Smooth muscle cell (in vitro differentiated cells): Measurements from ENCODE around the gene ADCY6. TPM values are rescaled to one million over a fixed set of nuclear protein-coding genes. Genes with fewer than 3 reads are reported as not detected.

ENCODE experiments used
- DNase-seq: peaks from one replicate; lab custom pipeline; 2025; ENCODE audit not compliant: unreplicated experiment; lab: John Stamatoyannopoulos, UW
- H2AFZ ChIP-seq: fragments of 200-600 bp; sonication (generic); 2 replicates; pipeline ENCODE4 v1.6.0; 2016; ENCODE audit warnings: antibody characterized with exemption, low read depth, mild to moderate bottlenecking
- H3F3A ChIP-seq: fragments of 200-600 bp; sonication (generic); 2 replicates; pipeline ENCODE4 v1.6.0; 2017; ENCODE audit warnings: antibody characterized with exemption, low read depth
- H3K27ac ChIP-seq: fragments of 200-600 bp; sonication (generic); 2 replicates; pipeline ENCODE4 v1.5.1; 2016; ENCODE audit warnings: low read depth, mild to moderate bottlenecking
- H3K27me3 ChIP-seq: fragments of 200-600 bp; sonication (generic); 2 replicates; pipeline ENCODE4 v1.6.1; 2016; ENCODE audit warnings: low read depth, mild to moderate bottlenecking
- H3K36me3 ChIP-seq: fragments of 200-600 bp; sonication (generic); 2 replicates; pipeline ENCODE4 v1.5.1; 2016; ENCODE audit warnings: low read depth
- H3K4me1 ChIP-seq: fragments of 200-600 bp; sonication (generic); 2 replicates; pipeline ENCODE4 v1.5.1; 2016; ENCODE audit warnings: low read depth
- H3K4me2 ChIP-seq: fragments of 200-600 bp; sonication (generic); 2 replicates; pipeline ENCODE4 v1.6.0; 2016; ENCODE audit warnings: mild to moderate bottlenecking
- H3K4me3 ChIP-seq: fragments of 200-600 bp; sonication (generic); 2 replicates; pipeline ENCODE4 v1.5.1; 2016; ENCODE audit warnings: mild to moderate bottlenecking
- H3K79me2 ChIP-seq: fragments of 200-600 bp; sonication (generic); 2 replicates; pipeline ENCODE4 v1.6.0; 2016; ENCODE audit warnings: low read depth, mild to moderate bottlenecking
- H3K9ac ChIP-seq: fragments of 200-600 bp; sonication (generic); 2 replicates; pipeline ENCODE4 v1.6.0; 2016; ENCODE audit warnings: low read depth
- H3K9me3 ChIP-seq: fragments of 200-600 bp; sonication (generic); replicated peaks from 2 replicates; pipeline ENCODE4 v1.5.1; 2016; ENCODE audit warnings: low read depth
- H4K20me1 ChIP-seq: fragments of 200-600 bp; sonication (generic); 2 replicates; pipeline ENCODE4 v1.6.0; 2016; ENCODE audit warnings: low read depth
- WGBS: methylation state at CpG from one replicate; pipeline ENCODE4 v1.1.7; 2016; ENCODE audit warnings: low lambda C conversion rate; 5-methylcytosine and 5-hydroxymethylcytosine counted together
- polyA plus RNA-seq: library from polyadenylated mRNA; unstranded; fragments of >200 nt; fragmentation: Nextera tagmentation; extraction: Ambion mirVana; gene quantifications from 2 replicates; pipeline ENCODE4 v1.2.1, GENCODE V29; 2016
- total RNA-seq: library from RNA; depleted of rRNA; stranded (reverse); fragments of >200 nt; gene quantifications from 2 replicates; pipeline ENCODE4 v1.2.3, GENCODE V29; 2014
- TF ChIP-seq, protein P1 (sequence below): fragments of 200-600 bp; sonication (generic); IDR thresholded peaks from 2 replicates; pipeline ENCODE4 v1.5.1; 2017; ENCODE audit warnings: borderline replicate concordance, mild to moderate bottlenecking, antibody characterized with exemption; ENCODE audit not compliant: insufficient read depth, poor library complexity, severe bottlenecking

ADCY6 gene
- total and polyA plus RNA-seq, 2 experiments from 2014 or later: 21.5 to 23.4 TPM

DNA sequence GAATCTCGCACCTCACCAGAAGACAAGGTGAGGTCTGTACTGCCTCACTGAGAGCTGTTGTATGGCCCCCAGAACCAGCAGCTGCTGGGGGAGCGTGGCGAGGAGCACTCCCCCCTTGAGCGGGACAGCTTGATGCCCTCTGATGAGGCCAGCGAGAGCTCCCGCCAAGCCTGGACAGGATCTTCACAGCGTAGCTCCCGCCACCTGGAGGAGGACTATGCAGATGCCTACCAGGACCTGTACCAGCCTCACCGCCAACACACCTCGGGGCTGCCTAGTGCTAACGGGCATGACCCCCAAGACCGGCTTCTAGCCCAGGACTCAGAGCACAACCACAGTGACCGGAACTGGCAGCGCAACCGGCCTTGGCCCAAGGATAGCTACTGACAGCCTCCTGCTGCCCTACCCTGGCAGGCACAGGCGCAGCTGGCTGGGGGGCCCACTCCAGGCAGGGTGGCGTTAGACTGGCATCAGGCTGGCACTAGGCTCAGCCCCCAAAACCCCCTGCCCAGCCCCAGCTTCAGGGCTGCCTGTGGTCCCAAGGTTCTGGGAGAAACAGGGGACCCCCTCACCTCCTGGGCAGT is 38.7 kb upstream of the ADCY6 start:
- Histone ChIP-seq H3K36me3 (no peaks in the 10 kb centered on the region), H3K79me2 (no peaks in the 10 kb centered on the region), H3K4me1 (no peaks in the 10 kb centered on the region), H3K4me3 (no peak overlapping the region), H3K27me3 (no peaks in the 10 kb centered on the region), H3K27ac (no peak overlapping the region), H2AFZ (no peak overlapping the region), H3K9ac (no peak overlapping the region), H4K20me1 (peaks cover 19% of the 10 kb centered on the region), H3K4me2 (no peak overlapping the region), H3F3A (no peaks in the 10 kb centered on the region), H3K9me3 (no peaks in the 10 kb centered on the region)
- no peak for DNase-seq
- TF ChIP-seq, protein P1, sequence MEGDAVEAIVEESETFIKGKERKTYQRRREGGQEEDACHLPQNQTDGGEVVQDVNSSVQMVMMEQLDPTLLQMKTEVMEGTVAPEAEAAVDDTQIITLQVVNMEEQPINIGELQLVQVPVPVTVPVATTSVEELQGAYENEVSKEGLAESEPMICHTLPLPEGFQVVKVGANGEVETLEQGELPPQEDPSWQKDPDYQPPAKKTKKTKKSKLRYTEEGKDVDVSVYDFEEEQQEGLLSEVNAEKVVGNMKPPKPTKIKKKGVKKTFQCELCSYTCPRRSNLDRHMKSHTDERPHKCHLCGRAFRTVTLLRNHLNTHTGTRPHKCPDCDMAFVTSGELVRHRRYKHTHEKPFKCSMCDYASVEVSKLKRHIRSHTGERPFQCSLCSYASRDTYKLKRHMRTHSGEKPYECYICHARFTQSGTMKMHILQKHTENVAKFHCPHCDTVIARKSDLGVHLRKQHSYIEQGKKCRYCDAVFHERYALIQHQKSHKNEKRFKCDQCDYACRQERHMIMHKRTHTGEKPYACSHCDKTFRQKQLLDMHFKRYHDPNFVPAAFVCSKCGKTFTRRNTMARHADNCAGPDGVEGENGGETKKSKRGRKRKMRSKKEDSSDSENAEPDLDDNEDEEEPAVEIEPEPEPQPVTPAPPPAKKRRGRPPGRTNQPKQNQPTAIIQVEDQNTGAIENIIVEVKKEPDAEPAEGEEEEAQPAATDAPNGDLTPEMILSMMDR: no peak
- 96% methylated on average over 17 of the region's 17 CpGs for WGBS

DNA sequence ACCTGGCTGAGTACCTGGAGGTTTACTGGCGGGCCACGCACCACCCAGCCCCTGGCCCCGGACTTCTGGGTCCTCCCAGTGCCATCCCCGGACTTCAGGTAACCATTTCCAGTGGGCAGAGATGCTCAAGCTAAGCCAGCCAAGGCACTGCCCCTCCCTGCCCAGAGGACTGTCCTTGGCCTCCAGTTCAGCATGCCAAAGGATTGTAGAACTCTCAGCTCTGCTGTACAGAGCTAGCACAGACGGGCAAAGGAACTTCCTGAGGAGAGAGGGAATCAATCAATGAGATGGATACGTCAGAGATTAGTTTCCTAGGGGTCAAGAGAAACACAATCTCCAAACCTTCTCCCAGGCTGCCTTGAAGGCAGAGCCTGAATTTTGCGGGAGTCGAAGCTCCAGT is 38.1 kb upstream of the ADCY6 start:
- Histone ChIP-seq H3K36me3 (no peaks in the 10 kb centered on the region), H3K4me1 (no peaks in the 10 kb centered on the region), H3K4me2 (no peak overlapping the region), H4K20me1 (peaks cover 25% of the 10 kb centered on the region), H3K79me2 (no peaks in the 10 kb centered on the region), H3K27ac (no peak overlapping the region), H3K4me3 (no peak overlapping the region), H3F3A (no peaks in the 10 kb centered on the region), H3K9ac (no peak overlapping the region), H2AFZ (no peak overlapping the region), H3K9me3 (no peaks in the 10 kb centered on the region), H3K27me3 (no peaks in the 10 kb centered on the region)
- WGBS: 93% methylated on average over 7 of the region's 8 CpGs
- TF ChIP-seq, protein P1: no peak
- no peak for DNase-seq

DNA sequence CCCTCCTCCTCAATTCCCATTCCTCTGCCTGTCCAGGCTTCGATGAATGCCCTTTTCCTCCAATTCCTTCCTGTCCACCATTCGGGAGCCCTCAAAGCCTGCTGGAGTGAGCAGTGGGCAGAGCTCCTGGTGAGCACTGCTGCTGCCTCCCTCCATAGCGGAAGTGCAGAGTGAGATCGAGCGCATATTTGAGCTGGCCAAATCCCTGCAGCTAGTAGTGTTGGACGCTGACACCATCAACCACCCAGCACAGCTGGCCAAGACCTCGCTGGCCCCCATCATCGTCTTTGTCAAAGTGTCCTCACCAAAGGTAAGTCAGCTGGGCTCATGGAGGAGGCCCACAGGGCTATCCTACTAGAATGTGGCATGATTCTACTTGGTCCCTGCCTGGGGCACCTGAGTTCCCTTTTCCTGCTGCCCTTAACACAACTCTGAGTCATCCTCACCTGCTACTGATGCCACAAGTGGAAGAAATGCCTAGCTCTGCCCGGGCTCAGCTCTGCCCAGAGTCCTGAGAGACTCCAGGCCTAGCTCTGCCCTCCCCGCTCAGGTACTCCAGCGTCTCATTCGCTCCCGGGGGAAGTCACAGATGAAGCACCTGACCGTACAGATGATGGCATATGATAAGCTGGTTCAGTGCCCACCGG is 37.4 kb upstream of the ADCY6 start:
- Histone ChIP-seq H3K36me3 (no peaks in the 10 kb centered on the region), H3K9me3 (no peaks in the 10 kb centered on the region), H3K27me3 (no peaks in the 10 kb centered on the region), H3F3A (no peaks in the 10 kb centered on the region), H4K20me1 (peaks cover 28% of the 10 kb centered on the region), H3K4me3 (no peak overlapping the region), H2AFZ (no peak overlapping the region), H3K9ac (no peak overlapping the region), H3K27ac (no peak overlapping the region), H3K79me2 (no peaks in the 10 kb centered on the region), H3K4me2 (no peak overlapping the region), H3K4me1 (no peaks in the 10 kb centered on the region)
- 94% methylated on average over 15 of the region's 15 CpGs for WGBS
- DNase-seq: no peak
- TF ChIP-seq, protein P1: no peak

GRCh38 chr12:48824905-48825304 is 36.0 kb upstream of the ADCY6 start:
- H3K27me3 ChIP-seq: no peaks in the 10 kb centered on the region
- no peaks in the 10 kb centered on the region for H3K36me3 ChIP-seq
- peaks cover 28% of the 10 kb centered on the region for H4K20me1 ChIP-seq
- H3K27ac ChIP-seq: no peak overlapping the region
- H3K4me3 ChIP-seq: no peak overlapping the region
- no peaks in the 10 kb centered on the region for H3K9me3 ChIP-seq
- WGBS: 95% methylated on average over 4 of the region's 4 CpGs
- no peak overlapping the region for H3K4me2 ChIP-seq
- TF ChIP-seq, protein P1: no peak
- H3K79me2 ChIP-seq: no peaks in the 10 kb centered on the region
- H3K4me1 ChIP-seq: peaks cover under 1% of the 10 kb centered on the region
- no peaks in the 10 kb centered on the region for H3F3A ChIP-seq
- no peak overlapping the region for H2AFZ ChIP-seq
- DNase-seq: no peak
- H3K9ac ChIP-seq: no peak overlapping the region
